Suppressor macrophage treated with lipopolysaccharide for 4 hours (primary cell): ENCODE results near the gene LACTBL1.

Experiments used
- DNase-seq: peaks from one replicate; pipeline ENCODE4 v3.0.0-alpha.2; 2020

The LACTBL1 gene

GRCh38 chr1:22944346-22945055 is 28.2 kb downstream of the LACTBL1 start:
- no peak for DNase-seq

GRCh38 chr1:22941257-22941656 is 31.4 kb downstream of the LACTBL1 start:
- DNase-seq: no peak

GRCh38 chr1:22936681-22937080 is 36.0 kb downstream of the LACTBL1 start:
- no peak for DNase-seq

- DNase-seq: no peak
These were observed 37.2 kb downstream of the LACTBL1 start for GRCh38 chr1:22935433-22935832.

GRCh38 chr1:22932803-22933470 is 39.7 kb downstream of the LACTBL1 start:
- no peak for DNase-seq

GRCh38 chr1:22930240-22930912 is 42.3 kb downstream of the LACTBL1 start:
- DNase-seq: peak; percentile 62

- DNase-seq: no peak
These were observed 47.6 kb downstream of the LACTBL1 start for GRCh38 chr1:22925111-22925510.

- DNase-seq: no peak
These were observed 50.0 kb downstream of the LACTBL1 start for GRCh38 chr1:22922640-22923039.

GRCh38 chr1:22921452-22922126 is 51.1 kb downstream of the LACTBL1 start:
- DNase-seq: no peak

GRCh38 chr1:22920734-22921451 is 51.8 kb downstream of the LACTBL1 start:
- no peak for DNase-seq

GRCh38 chr1:22920026-22920733 is 52.5 kb downstream of the LACTBL1 start:
- DNase-seq: no peak

GRCh38 chr1:22919341-22920025 is 53.2 kb downstream of the LACTBL1 start:
- no peak for DNase-seq

- no peak for DNase-seq
These were observed 54.0 kb downstream of the LACTBL1 start for GRCh38 chr1:22918644-22919043.

GRCh38 chr1:22917989-22918388 is 54.7 kb downstream of the LACTBL1 start:
- no peak for DNase-seq

- no peak for DNase-seq
These were observed 56.2 kb downstream of the LACTBL1 start for GRCh38 chr1:22916471-22916820.

- no peak for DNase-seq
These were observed 56.7 kb downstream of the LACTBL1 start for GRCh38 chr1:22915816-22916470.

GRCh38 chr1:22915231-22915630 is 57.4 kb downstream of the LACTBL1 start:
- no peak for DNase-seq

GRCh38 chr1:22914633-22915217 is 57.9 kb downstream of the LACTBL1 start:
- DNase-seq: no peak

- DNase-seq: no peak
These were observed 58.5 kb downstream of the LACTBL1 start for GRCh38 chr1:22914156-22914555.

- no peak for DNase-seq
These were observed 59.1 kb downstream of the LACTBL1 start for GRCh38 chr1:22913421-22914141.
